Measurements from ENCODE around the gene LPAR5.

- TF ChIP-seq CTCF (IDR thresholded peaks at IDR 0.05) (no peak), POLR2A (IDR thresholded peaks at IDR 0.05) (no peak)
These were observed 30.5 kb upstream of the LPAR5 start for GRCh38 chr12:6666211-6666610.
